Fibroblast of the aortic adventitia (primary cell): ENCODE results near the gene FBXW5. TPM values are rescaled to one million over a fixed set of nuclear protein-coding genes. Genes with fewer than 3 reads are reported as not detected.

ENCODE experiments used
- DNase-seq: peaks from one replicate; pipeline ENCODE4 v3.0.0-alpha.2; 2010; ENCODE audit warnings: low read depth
- H3K4me3 ChIP-seq: 2 replicates; pipeline ENCODE4 v1.5.1; 2011; ENCODE audit warnings: low read depth, mild to moderate bottlenecking, control low read depth, low read length, moderate library complexity
- total RNA-seq: library from RNA; depleted of rRNA; stranded (reverse); fragments of >200 nt; gene quantifications from 2 replicates; pipeline ENCODE4 v1.2.3, GENCODE V29; 2012; ENCODE audit warnings: low replicate concordance
- TF ChIP-seq, protein P1 (sequence below): IDR thresholded peaks from 2 replicates; pipeline ENCODE4 v1.5.1; 2011; ENCODE audit warnings: mild to moderate bottlenecking, low read length, control low read depth, inconsistent platforms; ENCODE audit not compliant: insufficient read depth

FBXW5 gene
- total RNA-seq, 1 donor, result 139 TPM

DNA sequence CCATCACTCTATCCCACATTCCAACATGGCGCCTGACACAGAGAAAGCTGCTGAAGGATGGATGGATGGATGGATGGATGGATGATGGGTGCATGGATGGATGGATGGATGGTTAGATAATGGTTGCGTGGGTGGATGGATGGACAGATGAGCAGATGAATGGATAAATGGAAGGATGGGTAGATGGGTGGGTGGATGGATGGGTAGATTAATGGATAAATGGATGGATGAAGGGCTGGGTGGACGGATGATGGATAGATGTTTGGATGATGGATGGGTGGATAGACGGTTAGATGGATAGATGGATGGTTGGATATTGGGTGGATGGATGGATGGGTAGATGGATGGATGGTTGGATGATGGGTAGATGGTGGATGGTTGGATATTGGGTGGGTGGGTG, 12.1 kb upstream of the FBXW5 start:
- H3K4me3 ChIP-seq, result no peak overlapping the region
- TF ChIP-seq, protein P1, sequence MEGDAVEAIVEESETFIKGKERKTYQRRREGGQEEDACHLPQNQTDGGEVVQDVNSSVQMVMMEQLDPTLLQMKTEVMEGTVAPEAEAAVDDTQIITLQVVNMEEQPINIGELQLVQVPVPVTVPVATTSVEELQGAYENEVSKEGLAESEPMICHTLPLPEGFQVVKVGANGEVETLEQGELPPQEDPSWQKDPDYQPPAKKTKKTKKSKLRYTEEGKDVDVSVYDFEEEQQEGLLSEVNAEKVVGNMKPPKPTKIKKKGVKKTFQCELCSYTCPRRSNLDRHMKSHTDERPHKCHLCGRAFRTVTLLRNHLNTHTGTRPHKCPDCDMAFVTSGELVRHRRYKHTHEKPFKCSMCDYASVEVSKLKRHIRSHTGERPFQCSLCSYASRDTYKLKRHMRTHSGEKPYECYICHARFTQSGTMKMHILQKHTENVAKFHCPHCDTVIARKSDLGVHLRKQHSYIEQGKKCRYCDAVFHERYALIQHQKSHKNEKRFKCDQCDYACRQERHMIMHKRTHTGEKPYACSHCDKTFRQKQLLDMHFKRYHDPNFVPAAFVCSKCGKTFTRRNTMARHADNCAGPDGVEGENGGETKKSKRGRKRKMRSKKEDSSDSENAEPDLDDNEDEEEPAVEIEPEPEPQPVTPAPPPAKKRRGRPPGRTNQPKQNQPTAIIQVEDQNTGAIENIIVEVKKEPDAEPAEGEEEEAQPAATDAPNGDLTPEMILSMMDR, result no peak
- no peak for DNase-seq

DNA sequence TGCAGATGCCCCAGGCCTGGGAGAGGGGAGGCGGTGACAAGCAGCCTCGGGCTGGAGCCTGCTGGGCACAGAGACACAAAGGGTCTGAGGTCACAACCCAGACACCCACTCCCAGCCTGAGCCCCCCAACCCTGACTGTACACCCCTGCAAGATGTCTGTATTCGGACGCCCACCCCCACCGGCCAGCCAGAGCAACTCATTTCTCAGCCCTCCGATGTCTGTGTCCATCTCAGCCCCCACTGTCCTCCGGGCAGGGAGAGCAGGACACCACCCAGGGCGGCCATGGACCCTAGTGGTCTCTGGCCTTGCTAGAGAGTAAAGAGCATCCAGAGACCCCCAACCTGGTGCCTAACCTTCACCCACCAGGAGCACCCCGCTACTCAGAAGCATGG, 11.4 kb upstream of the FBXW5 start:
- TF ChIP-seq, protein P1, result no peak
- no peak for DNase-seq
- H3K4me3 ChIP-seq, result no peak overlapping the region

- no peak overlapping the region for H3K4me3 ChIP-seq
- TF ChIP-seq, protein P1, result no peak
- DNase-seq, result no peak
Observed at GRCh38 chr9:136955202-136955942, 10.8 kb upstream of the FBXW5 start.

DNA sequence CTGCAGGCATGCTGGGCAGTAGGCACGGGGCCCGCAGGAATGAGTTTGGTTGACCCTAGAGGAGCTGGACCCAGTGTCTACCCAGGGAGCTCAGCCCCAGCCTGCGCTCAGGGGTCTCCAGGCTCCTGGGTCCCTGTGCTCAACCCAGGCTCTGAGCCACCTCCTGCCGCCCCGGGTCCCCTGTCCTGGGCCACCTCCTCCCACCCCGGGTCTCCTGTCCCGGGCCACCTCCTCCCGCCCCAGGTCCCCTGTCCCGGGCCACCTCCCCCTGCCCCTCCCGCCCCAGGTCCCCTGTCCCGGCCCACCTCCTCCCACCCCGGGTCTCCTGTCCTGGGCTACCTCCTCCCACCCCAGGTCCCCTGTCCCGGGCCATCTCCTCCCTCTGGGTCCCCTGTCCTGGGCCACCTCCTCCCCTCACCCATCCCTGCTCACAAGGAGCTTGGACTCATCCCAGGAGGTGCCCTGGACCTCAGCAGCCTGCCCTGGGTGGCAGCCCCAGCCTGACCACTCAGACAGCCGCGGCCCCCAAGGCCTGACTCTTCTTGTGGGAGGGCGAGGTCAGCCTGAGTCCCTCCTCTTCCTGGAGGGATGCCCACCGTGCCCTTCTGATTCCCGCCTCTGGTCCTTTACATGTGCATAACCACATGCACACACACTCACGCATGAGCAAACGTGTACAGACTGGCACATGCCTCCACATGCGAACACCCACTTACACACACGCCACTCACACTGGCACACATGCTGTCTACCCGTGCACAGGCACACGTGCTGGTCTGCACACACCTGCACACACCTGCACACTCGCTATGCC, 9.9 kb upstream of the FBXW5 start:
- no peak for DNase-seq
- TF ChIP-seq, protein P1, result no peak
- H3K4me3 ChIP-seq, result no peak overlapping the region

DNA sequence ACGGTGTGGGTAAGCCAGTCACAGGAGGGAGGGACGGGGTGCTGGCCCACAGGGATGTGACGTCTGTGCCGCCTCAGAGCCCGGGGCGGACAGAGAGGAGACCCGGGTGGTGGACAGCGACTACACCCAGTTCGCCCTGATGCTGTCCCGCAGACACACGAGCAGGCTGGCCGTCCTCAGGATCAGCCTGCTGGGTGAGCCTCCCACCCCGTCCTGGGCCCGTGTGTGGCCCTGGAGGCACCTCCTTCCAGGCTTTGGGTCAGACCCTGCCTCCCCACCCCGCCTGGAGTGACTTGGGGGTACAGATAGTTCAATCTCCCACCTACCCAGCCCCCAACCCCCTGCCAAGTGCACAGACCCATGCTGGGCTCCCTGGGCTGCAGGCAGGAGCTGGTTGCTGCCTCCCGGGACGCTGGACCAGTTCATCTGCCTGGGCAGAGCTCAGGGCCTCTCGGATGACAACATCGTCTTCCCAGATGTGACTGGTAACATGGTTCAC, 9.3 kb upstream of the FBXW5 start:
- DNase-seq, result no peak
- TF ChIP-seq, protein P1, result no peak
- H3K4me3 ChIP-seq, result no peak overlapping the region

GRCh38 chr9:136952876-136953770, 8.6 kb upstream of the FBXW5 start:
- TF ChIP-seq, protein P1, result no peak
- H3K4me3 ChIP-seq, result no peak overlapping the region
- DNase-seq, result no peak
